Loucy (cell line): ENCODE data around the gene GATA1.

Source experiments
- H2AFZ ChIP-seq: fragments of 200-600 bp; sonication (generic); 2 replicates; pipeline ENCODE4 v1.6.0; 2016; ENCODE audit warnings: antibody characterized with exemption, mild to moderate bottlenecking, low read length, moderate library complexity
- H3F3A ChIP-seq: fragments of 200-600 bp; 2 replicates; pipeline ENCODE4 v1.6.0; 2016; ENCODE audit warnings: antibody characterized with exemption, low read depth, mild to moderate bottlenecking
- H3K27me3 ChIP-seq: fragments of 200-600 bp; sonication (generic); 2 replicates; pipeline ENCODE4 v1.6.1; 2014; ENCODE audit warnings: low read length, mild to moderate bottlenecking; ENCODE audit not compliant: insufficient read depth, poor library complexity, severe bottlenecking
- H3K36me3 ChIP-seq: fragments of 200-600 bp; sonication (generic); 2 replicates; pipeline ENCODE4 v1.6.1; 2016; ENCODE audit warnings: low read length; ENCODE audit not compliant: insufficient read depth
- H3K4me1 ChIP-seq: fragments of 200-600 bp; sonication (generic); 2 replicates; pipeline ENCODE4 v1.5.1; 2014; ENCODE audit warnings: low read length, mild to moderate bottlenecking; ENCODE audit not compliant: insufficient read depth, poor library complexity, severe bottlenecking
- H3K4me2 ChIP-seq: fragments of 200-600 bp; sonication (generic); 2 replicates; pipeline ENCODE4 v1.6.0; 2014; ENCODE audit warnings: antibody characterized with exemption, low read length, low read depth, mild to moderate bottlenecking; ENCODE audit not compliant: poor library complexity, severe bottlenecking
- H3K4me3 ChIP-seq: fragments of 200-600 bp; sonication (generic); 2 replicates; pipeline ENCODE4 v1.5.1; 2014; ENCODE audit warnings: low read length, mild to moderate bottlenecking, mixed read lengths; ENCODE audit not compliant: poor library complexity, severe bottlenecking
- H3K79me2 ChIP-seq: fragments of 200-600 bp; sonication (generic); 2 replicates; pipeline ENCODE4 v1.6.1; 2014; ENCODE audit warnings: low read length; ENCODE audit not compliant: insufficient read depth
- H3K9ac ChIP-seq: fragments of 200-600 bp; sonication (generic); 2 replicates; pipeline ENCODE4 v1.6.0; 2014; ENCODE audit warnings: mild to moderate bottlenecking, low read depth, low read length, moderate library complexity; ENCODE audit not compliant: poor library complexity, severe bottlenecking
- H3K9me2 ChIP-seq: fragments of 200-600 bp; sonication (generic); replicated peaks from 2 replicates; pipeline ENCODE4 v1.6.1; 2016; ENCODE audit warnings: low read depth, low read length, mixed read lengths
- H3K9me3 ChIP-seq: fragments of 200-600 bp; sonication (generic); 2 replicates; pipeline ENCODE4 v1.6.1; 2014; ENCODE audit warnings: mild to moderate bottlenecking, antibody characterized with exemption, low read length, low read depth; ENCODE audit not compliant: insufficient read depth
- H4K20me1 ChIP-seq: fragments of 200-600 bp; sonication (generic); 2 replicates; pipeline ENCODE4 v1.6.0; 2014; ENCODE audit warnings: antibody characterized with exemption, low read length, mild to moderate bottlenecking; ENCODE audit not compliant: insufficient read depth, poor library complexity, severe bottlenecking
- EZH2phosphoT487 ChIP-seq: fragments of 200-600 bp; IDR thresholded peaks from 2 replicates; pipeline ENCODE4 v1.6.1; 2018; ENCODE audit warnings: antibody characterized with exemption, mild to moderate bottlenecking, moderate library complexity, borderline replicate concordance
- TF ChIP-seq, protein P1 (sequence below): fragments of 200-600 bp; sonication (generic); conservative IDR thresholded peaks from 2 replicates; pipeline ENCODE4 v1.5.1; 2014; ENCODE audit warnings: mild to moderate bottlenecking, antibody characterized with exemption, low read length

The GATA1 gene

DNA sequence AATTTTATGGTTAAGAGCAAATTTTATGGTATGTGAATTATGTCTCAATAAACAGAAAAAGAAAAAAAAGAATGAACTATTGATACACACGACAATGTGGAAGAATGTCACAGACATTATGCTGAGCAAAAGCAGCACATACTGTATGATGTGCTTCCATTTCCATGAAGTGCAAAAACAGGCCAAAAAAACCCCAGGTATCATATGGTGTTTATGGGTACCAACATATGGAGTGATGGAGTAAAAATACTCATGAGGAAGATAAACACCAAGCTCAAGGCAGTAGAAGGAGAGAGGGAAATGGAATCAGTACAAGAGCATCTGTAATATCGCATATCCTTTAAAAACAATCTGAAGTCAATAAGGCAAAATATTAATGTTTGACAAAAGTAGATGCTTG lies 4.2 kb upstream of the GATA1 start:
- H3K79me2 ChIP-seq = no peaks in the 10 kb centered on the region
- no peak overlapping the region for H2AFZ ChIP-seq
- no peaks in the 10 kb centered on the region for H3K27me3 ChIP-seq
- H3K4me2 ChIP-seq = no peak overlapping the region
- no peak for TF ChIP-seq EZH2phosphoT487
- TF ChIP-seq, protein P1, sequence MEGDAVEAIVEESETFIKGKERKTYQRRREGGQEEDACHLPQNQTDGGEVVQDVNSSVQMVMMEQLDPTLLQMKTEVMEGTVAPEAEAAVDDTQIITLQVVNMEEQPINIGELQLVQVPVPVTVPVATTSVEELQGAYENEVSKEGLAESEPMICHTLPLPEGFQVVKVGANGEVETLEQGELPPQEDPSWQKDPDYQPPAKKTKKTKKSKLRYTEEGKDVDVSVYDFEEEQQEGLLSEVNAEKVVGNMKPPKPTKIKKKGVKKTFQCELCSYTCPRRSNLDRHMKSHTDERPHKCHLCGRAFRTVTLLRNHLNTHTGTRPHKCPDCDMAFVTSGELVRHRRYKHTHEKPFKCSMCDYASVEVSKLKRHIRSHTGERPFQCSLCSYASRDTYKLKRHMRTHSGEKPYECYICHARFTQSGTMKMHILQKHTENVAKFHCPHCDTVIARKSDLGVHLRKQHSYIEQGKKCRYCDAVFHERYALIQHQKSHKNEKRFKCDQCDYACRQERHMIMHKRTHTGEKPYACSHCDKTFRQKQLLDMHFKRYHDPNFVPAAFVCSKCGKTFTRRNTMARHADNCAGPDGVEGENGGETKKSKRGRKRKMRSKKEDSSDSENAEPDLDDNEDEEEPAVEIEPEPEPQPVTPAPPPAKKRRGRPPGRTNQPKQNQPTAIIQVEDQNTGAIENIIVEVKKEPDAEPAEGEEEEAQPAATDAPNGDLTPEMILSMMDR = no peak
- no peak overlapping the region for H3K4me3 ChIP-seq
- H3K9ac ChIP-seq = no peak overlapping the region
- H3K9me3 ChIP-seq = no peaks in the 10 kb centered on the region
- no peaks in the 10 kb centered on the region for H3K9me2 ChIP-seq
- no peaks in the 10 kb centered on the region for H3K36me3 ChIP-seq
- no peaks in the 10 kb centered on the region for H3F3A ChIP-seq
- H4K20me1 ChIP-seq = no peaks in the 10 kb centered on the region
- no peaks in the 10 kb centered on the region for H3K4me1 ChIP-seq

DNA sequence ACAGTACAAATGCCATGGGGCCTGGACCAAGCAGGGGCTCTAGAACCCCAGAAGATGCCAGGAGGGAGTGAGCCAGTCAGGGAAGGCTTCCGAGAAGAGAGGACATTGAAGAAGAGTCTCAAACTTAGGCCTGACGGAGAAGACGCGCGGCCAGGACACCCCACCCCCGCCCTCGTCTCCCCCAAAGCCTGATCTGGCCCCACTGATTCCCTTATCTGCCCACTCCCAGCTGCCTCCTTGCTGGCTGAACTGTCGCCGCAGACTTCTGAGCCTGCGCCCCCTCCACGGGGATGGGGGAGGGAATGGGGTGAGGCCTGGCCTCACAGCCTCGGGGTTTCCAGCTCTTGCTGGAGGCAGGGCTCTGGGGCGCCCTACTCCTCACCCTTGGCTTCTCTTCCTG lies 3.6 kb upstream of the GATA1 start:
- Histone ChIP-seq H3K9me2 (no peaks in the 10 kb centered on the region), H3K4me1 (no peaks in the 10 kb centered on the region), H4K20me1 (no peaks in the 10 kb centered on the region), H3K9me3 (no peaks in the 10 kb centered on the region), H3K4me2 (no peak overlapping the region), H3K36me3 (no peaks in the 10 kb centered on the region), H3K27me3 (no peaks in the 10 kb centered on the region), H3K4me3 (no peak overlapping the region), H3K9ac (no peak overlapping the region), H2AFZ (no peak overlapping the region), H3K79me2 (no peaks in the 10 kb centered on the region), H3F3A (no peaks in the 10 kb centered on the region)
- TF ChIP-seq EZH2phosphoT487 = no peak
- TF ChIP-seq, protein P1 = no peak

DNA sequence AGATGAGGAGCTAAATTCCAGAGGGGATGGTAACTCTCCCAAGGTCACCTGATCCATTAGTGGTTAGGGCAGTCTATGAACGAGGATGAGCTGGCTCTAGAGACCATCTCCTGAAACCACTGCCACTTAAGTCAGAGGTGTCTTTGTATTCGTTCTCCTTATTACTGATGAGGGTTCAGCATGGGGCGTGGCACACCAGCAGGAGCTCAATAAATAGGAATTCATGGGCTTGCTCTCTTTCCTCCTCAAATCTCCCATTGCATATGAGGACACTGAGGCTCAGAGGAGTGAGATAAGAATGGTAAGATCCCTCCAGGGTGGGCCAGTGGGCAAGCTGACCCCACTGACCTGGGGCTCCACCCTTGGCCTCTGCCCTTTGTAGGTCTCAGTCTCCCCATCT lies 1.7 kb upstream of the GATA1 start:
- no peak for TF ChIP-seq EZH2phosphoT487
- TF ChIP-seq, protein P1 = no peak
- no peaks in the 10 kb centered on the region for H3K9me2 ChIP-seq

More for the DNA sequence above, 1.7 kb upstream of the GATA1 start:
- Histone ChIP-seq H3K4me1 (no peaks in the 10 kb centered on the region), H3K9ac (no peak overlapping the region), H3F3A (no peaks in the 10 kb centered on the region), H3K9me3 (no peaks in the 10 kb centered on the region), H2AFZ (no peak overlapping the region), H3K36me3 (no peaks in the 10 kb centered on the region), H3K79me2 (no peaks in the 10 kb centered on the region), H3K27me3 (no peaks in the 10 kb centered on the region), H4K20me1 (no peaks in the 10 kb centered on the region), H3K4me2 (no peak overlapping the region), H3K4me3 (no peak overlapping the region)
